ENCODE results near the gene EMC9. TPM values are rescaled to one million over a fixed set of nuclear protein-coding genes. Genes with fewer than 3 reads are reported as not detected.

The EMC9 gene
- total RNA-seq, 4 donors from 2014 or later = 6.7 to 16.3 (median 11.6) TPM

DNA sequence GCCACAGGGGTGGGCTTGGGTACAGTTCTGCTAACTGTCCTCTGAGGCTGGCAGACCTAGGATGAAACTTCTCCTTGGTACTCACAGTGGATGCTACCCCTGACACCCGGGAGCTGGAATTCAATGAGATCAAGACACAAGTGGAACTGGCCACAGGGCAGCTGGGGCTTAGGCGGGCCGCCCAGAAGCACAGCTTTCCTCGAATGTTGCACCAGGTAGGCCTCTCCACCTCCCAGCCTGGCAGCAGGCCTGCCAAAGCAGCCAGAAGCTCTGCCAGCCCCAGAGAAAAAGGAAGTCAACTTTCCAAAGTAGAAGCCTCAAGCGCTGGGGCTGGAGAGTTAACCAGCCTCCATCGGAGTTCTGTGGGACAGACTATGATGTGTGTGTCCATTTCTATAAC is 24.2 kb downstream of the EMC9 start:
- TF ChIP-seq, protein P1, sequence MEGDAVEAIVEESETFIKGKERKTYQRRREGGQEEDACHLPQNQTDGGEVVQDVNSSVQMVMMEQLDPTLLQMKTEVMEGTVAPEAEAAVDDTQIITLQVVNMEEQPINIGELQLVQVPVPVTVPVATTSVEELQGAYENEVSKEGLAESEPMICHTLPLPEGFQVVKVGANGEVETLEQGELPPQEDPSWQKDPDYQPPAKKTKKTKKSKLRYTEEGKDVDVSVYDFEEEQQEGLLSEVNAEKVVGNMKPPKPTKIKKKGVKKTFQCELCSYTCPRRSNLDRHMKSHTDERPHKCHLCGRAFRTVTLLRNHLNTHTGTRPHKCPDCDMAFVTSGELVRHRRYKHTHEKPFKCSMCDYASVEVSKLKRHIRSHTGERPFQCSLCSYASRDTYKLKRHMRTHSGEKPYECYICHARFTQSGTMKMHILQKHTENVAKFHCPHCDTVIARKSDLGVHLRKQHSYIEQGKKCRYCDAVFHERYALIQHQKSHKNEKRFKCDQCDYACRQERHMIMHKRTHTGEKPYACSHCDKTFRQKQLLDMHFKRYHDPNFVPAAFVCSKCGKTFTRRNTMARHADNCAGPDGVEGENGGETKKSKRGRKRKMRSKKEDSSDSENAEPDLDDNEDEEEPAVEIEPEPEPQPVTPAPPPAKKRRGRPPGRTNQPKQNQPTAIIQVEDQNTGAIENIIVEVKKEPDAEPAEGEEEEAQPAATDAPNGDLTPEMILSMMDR (IDR thresholded peaks at IDR 0.05; ENCODE audit: low read depth) = no peak

DNA sequence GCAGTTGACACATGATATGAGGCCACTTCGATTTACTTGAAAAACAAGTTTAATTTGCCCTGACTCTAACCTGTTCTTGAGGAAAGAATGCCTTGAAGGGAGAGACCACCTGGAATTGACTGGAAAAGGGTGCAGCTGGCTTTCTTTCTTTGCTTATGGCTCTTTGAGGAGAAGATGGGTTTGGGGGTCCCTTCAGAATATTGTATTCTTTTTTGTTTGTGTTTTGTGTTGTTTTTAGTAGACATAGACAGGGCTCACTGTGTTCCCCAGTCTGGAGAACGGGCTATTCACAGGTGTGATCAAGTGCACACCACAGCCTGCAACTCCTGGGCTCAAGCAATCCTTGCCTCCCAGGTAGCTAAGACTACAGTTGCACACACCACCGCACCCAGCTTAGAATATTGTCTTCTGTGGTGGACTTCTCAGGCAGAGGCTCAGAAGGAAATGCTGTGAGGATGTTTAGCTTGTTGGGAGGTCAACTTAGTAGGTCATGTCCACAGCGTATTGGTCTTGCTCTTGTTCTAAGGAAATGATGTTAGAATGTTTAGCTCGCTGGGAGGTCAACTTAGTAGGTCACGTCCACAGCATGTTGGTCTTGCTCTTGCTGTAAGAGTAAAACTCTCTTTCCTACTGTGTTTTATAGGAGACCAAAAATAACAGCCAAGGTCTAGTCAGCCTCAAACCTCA is 25.1 kb downstream of the EMC9 start:
- TF ChIP-seq, protein P1 (IDR thresholded peaks at IDR 0.05; ENCODE audit: low read depth) = no peak

DNA sequence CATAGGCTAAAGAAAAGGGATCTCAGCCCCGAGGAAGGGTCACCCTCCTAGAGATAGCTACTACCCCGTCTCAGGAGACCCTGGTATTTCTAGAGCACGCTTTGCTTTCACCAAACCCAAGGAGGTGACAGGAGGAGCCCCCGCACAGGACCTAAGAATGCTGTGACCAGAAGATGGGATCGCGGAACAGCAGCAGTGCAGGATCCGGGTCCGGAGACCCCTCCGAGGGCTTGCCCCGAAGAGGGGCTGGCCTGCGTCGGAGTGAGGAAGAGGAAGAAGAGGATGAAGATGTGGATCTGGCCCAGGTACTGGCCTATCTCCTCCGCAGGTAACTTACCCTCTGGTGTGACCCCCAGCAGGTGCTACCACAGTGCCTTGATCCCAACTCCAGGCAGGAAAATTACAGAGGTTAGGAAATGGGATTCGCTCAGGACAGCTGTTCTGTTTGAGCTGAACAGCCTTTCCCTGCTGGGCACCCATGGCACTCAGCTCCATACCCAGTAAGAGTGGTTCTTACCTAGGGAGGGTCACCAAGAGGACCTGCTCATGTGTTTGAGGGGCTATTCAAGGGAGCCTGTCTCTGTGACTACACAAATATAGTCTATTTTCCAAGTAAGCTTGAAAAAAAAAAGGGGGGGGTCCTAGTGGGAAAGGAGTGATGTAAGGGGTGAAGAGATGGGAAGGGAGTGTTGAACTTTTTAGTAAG is 25.8 kb downstream of the EMC9 start:
- TF ChIP-seq, protein P1 (IDR thresholded peaks at IDR 0.05; ENCODE audit: low read depth) = no peak

DNA sequence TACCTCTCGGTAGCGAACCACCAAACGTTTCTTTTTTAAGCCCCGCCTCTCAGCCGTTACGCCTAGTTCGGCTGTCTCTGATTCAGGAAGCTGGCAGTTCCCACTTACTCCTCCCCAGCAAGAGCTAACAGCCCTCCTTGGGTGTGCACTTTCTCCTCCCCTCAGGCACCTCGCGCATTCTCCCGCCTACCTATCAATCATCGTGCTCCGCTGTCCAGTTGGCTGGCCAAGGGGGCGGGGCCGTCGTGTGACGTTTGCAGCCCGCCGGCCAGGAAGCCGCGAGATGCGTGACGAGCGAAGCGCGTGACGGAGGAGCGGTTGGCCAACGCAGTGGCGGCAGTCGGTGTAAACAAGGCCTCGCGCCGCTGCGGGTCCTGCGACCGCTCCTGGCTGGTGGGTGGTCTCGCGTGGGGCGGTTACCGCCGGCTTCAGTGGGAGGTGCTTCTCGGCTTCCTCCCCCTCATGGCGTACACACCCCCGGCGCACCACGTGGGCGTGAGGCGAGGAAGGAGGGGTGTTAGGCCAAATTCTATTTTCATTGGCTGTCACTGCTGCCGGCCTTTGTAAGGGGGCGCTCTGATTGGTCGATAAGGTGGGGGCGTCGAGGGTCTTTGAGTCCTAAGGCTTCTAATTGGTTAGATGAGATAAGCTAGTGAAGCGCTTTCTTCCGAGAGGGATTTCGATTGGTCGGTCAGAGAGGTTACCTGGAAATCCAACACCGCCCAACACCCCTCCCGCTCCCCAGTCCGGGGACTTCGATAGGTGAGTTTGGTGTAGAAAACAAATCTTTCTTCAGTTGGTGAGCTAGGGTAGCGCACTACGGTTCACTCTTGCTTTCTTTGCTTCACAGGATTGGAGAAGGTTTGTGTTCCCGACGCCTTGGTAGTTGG is 26.6 kb downstream of the EMC9 start, which contains the start of the genes DCAF11 and NRL:
Gene DCAF11, plus strand, starts transcription at position 246 of the 890 bp plus-strand sequence. CDS start 818 bp downstream, outside the sequence.
Gene NRL, minus strand, starts transcription at position 418 of the 890 bp plus-strand sequence. CDS start 32,101 bp downstream, outside the sequence.
- TF ChIP-seq, protein P1 (IDR thresholded peaks at IDR 0.05; ENCODE audit: low read depth) = no peak

DNA sequence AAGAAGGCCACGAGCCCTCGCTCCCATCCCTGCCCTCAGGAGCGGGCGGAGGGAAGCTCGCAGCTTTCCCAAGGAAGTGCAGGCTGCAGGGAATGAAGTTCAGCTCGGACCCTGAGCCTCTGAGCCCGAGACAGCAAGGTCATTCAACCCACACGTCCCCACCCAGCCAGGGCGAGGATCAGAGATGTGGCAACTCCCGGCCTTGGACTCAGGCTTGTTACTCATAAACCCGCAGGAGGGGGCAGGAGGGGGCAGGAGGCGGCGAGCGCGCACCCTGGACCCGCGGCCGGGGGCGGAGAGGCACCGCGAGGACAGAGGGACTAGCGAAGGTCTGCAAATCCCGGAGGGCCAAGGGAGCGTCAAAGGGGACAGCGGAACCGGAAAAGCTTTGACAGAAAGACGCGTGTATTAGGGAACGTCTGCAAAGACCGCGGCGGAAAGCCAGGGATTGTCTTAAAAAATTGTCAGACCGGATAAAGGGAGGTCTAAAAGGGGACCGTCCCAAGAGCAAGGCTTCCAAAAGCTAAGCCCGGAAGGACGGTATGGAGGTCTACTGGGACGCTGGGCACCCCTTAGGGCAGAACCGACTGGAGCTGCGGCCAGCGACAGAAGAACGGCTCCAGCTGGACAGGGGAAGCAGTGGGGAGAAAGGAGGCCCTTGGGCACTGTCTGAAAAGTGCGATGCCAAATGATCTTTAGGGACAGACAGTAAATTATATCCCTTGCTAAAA is 27.4 kb downstream of the EMC9 start:
- TF ChIP-seq, protein P1 (IDR thresholded peaks at IDR 0.05; ENCODE audit: low read depth) = no peak

DNA sequence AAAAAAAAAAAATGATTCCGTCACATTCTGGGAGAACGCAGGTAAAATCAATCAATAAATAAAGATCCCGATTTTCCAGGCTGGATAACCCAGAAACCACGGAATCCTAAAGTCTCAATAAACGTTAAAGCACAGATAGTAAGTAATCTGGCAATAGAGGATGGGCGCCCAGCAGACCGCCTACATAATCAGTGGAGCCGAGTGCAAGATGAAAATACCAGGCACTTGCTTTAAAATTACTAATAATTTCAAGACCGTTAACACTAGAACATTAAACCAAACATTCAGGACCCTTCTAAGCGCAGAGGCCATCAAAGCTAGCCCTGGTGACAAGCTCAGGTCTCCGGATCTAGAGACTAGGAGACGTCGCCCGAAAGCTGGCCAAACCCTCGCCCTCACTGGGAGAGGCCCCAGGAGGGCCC is 28.0 kb downstream of the EMC9 start:
- TF ChIP-seq, protein P1 (IDR thresholded peaks at IDR 0.05; ENCODE audit: low read depth) = no peak
